AG09319 (cell line): ENCODE measurements around the gene IRS4.

Experiments
- DNase-seq: peaks from one replicate; pipeline ENCODE4 v3.0.0-alpha.2; 2010; ENCODE audit warnings: low read depth; ENCODE audit errors: extremely low read depth
- TF ChIP-seq, protein P1 (sequence below): IDR thresholded peaks from 2 replicates; pipeline ENCODE4 v1.5.1; 2011; ENCODE audit warnings: low read depth, mild to moderate bottlenecking, inconsistent platforms, low read length, moderate library complexity

The IRS4 gene

GRCh38 chrX:108704839-108705238 lies 31.5 kb downstream of the IRS4 start:
- no peak for DNase-seq
- TF ChIP-seq, protein P1, sequence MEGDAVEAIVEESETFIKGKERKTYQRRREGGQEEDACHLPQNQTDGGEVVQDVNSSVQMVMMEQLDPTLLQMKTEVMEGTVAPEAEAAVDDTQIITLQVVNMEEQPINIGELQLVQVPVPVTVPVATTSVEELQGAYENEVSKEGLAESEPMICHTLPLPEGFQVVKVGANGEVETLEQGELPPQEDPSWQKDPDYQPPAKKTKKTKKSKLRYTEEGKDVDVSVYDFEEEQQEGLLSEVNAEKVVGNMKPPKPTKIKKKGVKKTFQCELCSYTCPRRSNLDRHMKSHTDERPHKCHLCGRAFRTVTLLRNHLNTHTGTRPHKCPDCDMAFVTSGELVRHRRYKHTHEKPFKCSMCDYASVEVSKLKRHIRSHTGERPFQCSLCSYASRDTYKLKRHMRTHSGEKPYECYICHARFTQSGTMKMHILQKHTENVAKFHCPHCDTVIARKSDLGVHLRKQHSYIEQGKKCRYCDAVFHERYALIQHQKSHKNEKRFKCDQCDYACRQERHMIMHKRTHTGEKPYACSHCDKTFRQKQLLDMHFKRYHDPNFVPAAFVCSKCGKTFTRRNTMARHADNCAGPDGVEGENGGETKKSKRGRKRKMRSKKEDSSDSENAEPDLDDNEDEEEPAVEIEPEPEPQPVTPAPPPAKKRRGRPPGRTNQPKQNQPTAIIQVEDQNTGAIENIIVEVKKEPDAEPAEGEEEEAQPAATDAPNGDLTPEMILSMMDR, result no peak

GRCh38 chrX:108702530-108702929 lies 33.8 kb downstream of the IRS4 start:
- no peak for DNase-seq
- TF ChIP-seq, protein P1, result no peak

GRCh38 chrX:108701633-108702032 lies 34.7 kb downstream of the IRS4 start:
- TF ChIP-seq, protein P1, result no peak

GRCh38 chrX:108699368-108699767 lies 37.0 kb downstream of the IRS4 start:
- TF ChIP-seq, protein P1, result peak; percentile 40
- no peak for DNase-seq

More at GRCh38 chrX:108701633-108702032, 34.7 kb downstream of the IRS4 start:
- DNase-seq, result no peak

DNA sequence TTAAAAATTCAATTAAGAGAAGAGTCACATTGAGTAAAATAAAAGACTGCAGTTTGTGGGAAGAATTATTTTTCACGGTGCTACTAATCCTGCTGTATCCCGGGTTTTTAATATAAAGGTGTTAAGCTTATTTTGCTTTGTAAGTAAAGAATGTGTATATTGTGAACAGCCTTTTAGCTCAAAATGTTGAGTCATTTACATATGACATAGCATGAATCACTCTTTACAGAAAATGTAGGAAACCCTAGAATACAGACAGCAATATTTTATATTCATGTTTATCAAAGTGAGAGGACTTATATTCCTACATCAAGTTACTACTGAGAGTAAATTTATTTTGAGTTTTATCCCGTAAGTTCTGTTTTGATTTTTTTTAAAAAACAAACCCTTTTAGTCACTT lies 39.7 kb downstream of the IRS4 start:
- no peak for DNase-seq

More for the DNA sequence above, 39.7 kb downstream of the IRS4 start:
- TF ChIP-seq, protein P1, result no peak
